ENCODE results near the gene NIPAL1.
"Not testable (repeated sequence)": the region's sequence is repeated elsewhere in the genome, so short reads cannot be mapped to it uniquely, and the experiment has no call there.

NIPAL1 gene

DNA sequence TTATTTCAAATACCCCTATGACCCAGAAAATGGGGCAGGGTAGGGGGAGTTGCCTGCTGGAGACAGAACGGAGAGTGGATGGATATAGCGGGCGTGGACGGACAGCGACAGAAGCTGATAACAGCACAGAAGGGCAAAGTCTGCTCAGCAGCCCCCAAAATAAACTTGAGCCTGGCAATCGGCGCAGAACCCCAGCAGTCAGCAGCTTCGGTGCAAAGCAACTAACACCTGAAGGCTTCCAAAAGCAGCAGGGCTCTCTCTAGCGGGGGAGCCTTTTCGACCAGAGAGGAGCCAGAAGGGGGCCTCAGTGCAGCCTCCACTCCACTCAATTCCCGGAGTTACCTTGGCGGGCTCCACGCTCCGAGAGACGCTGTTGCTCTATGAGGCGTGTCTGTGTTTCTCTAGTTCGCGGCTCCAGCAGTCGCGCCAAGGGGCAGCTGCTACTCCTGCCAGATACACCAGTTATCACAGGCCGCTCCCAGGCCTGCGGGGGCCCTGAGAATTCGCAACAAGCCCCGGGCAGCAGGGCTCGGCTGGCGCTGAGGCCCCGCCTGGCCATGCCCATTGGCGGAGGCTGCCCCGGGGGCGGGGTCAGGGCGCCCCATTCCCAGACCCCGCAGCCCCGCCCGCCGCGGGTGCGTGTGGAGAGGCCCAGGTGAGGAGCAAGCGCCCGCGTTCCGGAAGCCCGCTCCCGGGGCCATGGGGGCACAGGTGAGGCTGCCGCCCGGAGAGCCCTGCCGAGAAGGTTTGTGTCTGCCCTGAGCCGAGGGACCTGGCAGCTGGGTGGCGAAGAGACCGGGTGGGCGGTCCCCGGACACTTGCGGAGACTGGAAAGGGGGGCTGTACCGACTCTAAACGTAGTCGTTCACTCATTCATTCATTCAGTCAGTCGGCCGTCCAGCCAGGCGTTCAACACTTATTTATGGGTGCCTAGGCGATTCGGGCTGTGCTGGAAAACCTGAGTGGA is at the start of gene NIPAL1, which contains the start of gene CNGA1:
Gene NIPAL1, plus strand, starts transcription at position 632 of the 967 bp plus-strand sequence. Its CDS starts 68 bp downstream, at position 700.
Gene CNGA1, minus strand, starts transcription at position 541 of the 967 bp plus-strand sequence. CDS start 63,992 bp downstream, outside the sequence.
- TF ChIP-seq GATA1 (IDR thresholded peaks at IDR 0.05; ENCODE audit: low read depth, low read length) (no peak), POLR2A (IDR thresholded peaks at IDR 0.05; ENCODE audit: low read length) (no peak)
- DNase-seq = peak; percentile 76 to 78

DNA sequence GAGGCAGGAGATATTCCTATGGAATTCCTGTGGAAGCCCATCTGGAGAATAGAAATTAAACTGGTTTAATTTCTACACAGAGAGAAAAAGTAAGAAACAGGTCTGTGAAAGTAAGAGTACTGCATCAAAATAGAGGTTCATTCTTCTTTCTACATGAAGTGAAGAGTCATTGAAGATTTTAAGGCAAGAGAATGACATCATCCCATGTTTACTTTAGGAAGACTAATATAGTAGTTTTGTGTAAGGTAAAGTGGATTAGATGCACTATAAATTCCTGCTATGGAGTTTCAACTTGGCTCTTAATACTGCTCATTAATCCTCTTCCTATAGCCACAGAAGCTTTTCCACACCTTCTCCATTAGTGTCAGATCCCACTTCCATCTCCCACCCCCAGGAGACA is 47.7 kb upstream of the NIPAL1 start:
- no peak for TF ChIP-seq POLR2A (IDR thresholded peaks at IDR 0.05; ENCODE audit: low read length)
- no peak for TF ChIP-seq GATA1 (IDR thresholded peaks at IDR 0.05; ENCODE audit: low read depth, low read length)
- DNase-seq = no peak

DNA sequence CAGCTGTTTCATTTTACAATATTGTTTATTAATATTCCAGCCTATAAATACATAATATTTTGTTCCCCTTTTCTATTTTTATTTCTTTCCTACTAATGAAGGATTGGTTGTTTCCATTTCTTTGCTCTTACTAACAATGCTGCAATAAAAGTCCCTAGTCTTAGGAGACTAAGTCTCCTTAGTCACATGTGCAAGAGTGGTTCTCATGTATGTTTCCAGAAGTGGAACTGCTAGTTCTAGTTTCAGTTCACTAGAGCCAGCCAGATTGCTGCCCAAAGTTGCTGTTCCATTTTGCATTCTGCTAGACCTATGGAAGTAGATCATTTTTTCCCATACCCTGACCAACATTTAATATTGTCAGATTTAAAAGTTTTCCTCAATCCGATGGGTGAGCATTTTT is 44.4 kb upstream of the NIPAL1 start:
- DNase-seq = no peak
- no peak for TF ChIP-seq GATA1 (IDR thresholded peaks at IDR 0.05; ENCODE audit: low read depth, low read length)
- TF ChIP-seq POLR2A (IDR thresholded peaks at IDR 0.05; ENCODE audit: low read length) = no peak

DNA sequence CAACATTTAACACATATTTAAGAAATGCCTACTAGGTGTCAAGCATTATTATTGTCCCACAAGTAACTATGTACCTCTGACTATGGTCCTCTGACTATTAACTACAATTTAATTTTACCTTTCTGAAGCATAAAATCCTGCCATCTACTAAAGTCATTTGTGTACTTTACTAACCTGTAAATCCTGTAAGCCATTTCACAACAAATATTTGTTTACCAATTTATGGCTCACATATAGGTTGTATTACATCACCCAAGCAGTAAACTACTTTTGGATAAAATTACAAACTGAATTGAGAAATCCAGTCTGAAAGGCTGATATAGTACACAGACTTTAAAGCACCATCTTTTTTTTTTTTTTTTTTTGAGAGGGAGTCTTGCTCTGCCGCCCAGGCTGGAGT is 43.9 kb upstream of the NIPAL1 start:
- DNase-seq = no peak
- TF ChIP-seq GATA1 (IDR thresholded peaks at IDR 0.05; ENCODE audit: low read depth, low read length) (no peak), POLR2A (IDR thresholded peaks at IDR 0.05; ENCODE audit: low read length) (no peak)

DNA sequence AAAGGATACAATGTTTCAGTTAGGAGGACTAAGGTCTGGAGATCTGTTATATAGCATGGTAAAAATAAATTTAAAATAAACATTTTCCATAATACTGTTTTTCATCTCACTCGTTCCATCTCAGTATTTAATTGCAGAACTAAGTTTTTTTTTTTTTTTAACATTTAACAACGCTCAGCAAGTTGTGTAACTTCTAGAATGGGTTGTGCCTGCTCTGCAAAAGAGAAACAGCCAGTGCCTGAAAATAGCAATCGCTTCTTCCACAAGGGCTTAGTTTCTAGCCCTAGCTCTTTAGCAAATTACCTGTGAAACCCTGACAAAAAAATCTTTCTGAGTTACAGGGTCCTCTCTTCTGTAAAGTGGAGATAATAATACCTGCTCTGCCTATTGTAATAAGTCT is 42.0 kb upstream of the NIPAL1 start:
- no peak for TF ChIP-seq POLR2A (IDR thresholded peaks at IDR 0.05; ENCODE audit: low read length)
- no peak for TF ChIP-seq GATA1 (IDR thresholded peaks at IDR 0.05; ENCODE audit: low read depth, low read length)

DNA sequence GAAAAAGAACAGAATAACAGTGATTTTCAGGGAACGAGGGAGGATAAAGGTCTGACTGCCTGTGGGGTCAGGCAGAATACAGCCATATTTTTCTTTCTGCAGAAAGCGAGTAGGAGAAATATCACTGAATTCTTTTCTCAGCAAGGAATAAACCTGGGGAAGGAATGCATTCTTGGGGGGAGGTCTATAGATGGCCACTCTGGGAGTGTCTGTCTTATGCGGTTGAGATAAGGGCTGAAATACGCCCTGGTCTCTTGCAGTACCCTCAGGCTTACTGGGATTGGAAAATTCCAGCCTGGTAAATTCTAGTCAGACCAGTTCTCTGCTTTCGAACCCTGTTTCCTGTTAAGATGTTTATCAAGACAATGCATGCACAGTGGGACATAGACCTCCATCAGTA is 26.4 kb upstream of the NIPAL1 start:
- TF ChIP-seq POLR2A (IDR thresholded peaks at IDR 0.05; ENCODE audit: low read length) (no peak), GATA1 (IDR thresholded peaks at IDR 0.05; ENCODE audit: low read depth, low read length) (no peak)
- no peak for DNase-seq

More for the DNA sequence above, 42.0 kb upstream of the NIPAL1 start:
- no peak for DNase-seq

DNA sequence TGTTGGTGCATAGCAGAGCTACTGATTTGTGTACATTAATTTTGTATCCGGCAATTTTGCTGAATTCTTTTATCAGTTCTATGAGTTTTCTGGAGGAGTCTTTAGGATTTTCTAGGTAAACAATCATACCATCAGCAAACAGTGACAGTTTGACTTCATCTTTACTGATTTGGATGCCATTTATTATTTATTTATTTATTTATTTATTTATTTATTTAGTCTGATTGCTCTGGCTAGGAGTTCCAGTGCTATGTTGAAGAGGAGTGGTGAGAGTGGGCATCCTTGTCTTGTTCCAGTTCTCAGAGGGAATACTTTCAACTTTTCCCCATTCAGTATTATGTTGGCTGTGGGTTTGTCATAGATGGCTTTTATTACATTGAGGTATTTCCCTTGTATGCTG is 24.1 kb upstream of the NIPAL1 start:
- DNase-seq = not testable (repeated sequence)

DNA sequence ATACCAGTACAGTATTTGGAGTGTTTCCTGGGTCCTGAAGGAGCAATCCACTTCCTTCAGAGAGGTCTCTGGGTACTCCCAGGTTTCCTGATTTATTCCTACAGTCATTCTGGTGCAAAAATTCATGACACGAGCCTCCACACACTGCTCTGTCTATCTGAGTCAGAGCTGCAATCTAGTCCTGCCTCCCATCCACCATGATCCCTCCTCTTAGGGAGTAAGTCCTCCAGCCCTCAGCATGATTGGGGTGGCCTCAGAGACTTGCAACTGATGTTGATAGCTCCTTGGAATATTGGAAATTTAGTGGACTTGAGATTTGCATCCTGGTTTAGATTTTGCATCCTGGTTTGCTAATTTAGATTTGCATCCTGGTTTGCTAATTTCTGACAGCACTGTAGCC is 20.6 kb upstream of the NIPAL1 start:
- TF ChIP-seq POLR2A (IDR thresholded peaks at IDR 0.05; ENCODE audit: low read length) = no peak
- DNase-seq = no peak

DNA sequence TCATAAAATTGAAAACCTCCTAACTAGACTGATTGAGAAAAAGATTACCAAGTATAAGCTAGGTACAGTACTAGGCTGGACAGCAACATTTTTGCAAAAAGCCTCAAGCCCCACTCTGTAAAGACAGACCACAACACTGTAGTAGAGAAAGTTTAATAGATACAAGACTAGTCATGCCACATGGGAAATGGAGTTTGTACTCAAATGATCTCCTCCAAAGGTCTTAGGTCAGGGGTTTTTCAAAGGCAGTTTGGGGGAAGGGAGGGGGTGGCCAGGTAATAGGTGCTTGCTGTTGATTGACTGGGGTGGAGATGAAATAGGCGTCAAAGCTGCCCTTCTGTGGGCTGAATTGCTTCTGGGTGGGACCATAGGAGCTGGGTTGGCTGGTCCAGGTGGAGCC is 14.3 kb upstream of the NIPAL1 start:
- TF ChIP-seq POLR2A (IDR thresholded peaks at IDR 0.05; ENCODE audit: low read length) (no peak), GATA1 (IDR thresholded peaks at IDR 0.05; ENCODE audit: low read depth, low read length) (no peak)
- DNase-seq = no peak

DNA sequence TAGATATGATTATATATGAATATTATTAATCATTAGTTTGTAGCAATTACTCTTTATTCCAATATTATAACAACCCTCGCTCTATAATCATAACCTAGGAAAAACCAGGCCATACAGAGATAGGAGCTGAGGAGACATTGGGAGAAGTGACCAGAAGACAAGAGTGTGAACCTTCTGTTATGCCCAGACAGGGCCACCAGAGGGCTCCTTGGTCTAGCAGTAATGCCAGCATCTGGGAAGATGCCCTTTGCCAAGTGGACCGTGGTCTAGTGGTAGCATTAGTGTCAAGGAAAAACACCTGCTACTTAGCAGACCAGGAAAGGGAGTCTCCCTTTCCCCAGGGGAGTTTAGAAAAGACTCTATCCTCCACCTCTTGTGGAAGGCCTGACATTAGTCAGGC is 13.0 kb upstream of the NIPAL1 start:
- peak; percentile 9 to 36 for DNase-seq

DNA sequence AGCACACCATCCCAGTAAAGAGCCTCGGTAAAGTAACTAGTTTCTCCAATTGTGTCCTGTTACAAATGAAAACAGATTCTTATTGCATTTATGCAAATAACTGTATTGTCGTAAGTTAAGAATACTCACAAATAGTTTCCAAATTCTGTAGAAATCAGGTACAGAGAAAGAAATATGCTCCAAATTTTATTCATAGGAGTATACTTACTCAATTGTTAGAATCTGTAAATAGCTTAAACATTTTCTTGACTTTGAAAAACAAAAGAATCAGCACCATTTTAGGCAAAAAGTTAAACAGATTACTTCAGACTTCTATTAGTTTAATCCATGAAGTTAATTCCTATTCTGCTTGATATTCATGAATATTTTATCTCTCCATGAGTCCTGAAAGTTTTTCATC is 10.8 kb upstream of the NIPAL1 start:
- no peak for TF ChIP-seq POLR2A (IDR thresholded peaks at IDR 0.05; ENCODE audit: low read length)
- no peak for TF ChIP-seq GATA1 (IDR thresholded peaks at IDR 0.05; ENCODE audit: low read depth, low read length)
- DNase-seq = no peak

DNA sequence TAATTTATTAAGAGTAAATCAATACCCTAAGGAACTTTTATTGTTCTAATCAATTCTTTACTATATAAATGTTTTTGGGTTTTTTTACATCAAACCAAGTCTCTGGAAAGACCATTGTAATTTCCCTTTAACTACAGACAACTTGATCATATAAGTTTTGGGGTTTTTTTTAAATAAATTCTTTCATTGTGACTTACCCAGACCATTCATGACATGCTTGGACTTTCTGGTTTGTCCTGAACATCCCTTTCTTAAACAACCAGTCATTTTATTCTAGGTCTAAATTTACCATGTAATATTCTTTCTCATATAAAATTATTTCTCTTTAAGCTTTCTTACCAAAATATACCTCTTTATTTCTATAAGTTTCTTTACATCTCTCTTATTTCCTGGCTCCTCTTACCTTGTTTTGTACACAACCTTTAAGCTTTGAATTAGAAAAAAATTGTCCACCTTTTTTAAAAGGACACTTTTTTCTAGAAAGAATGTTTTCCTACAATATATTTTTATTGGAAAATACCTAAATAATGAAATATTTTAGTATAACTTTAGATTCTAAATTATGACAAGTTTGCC is 8.5 kb upstream of the NIPAL1 start:
- peak; percentile 26 for DNase-seq
- no peak for TF ChIP-seq POLR2A (IDR thresholded peaks at IDR 0.05; ENCODE audit: low read length)
- no peak for TF ChIP-seq GATA1 (IDR thresholded peaks at IDR 0.05; ENCODE audit: low read depth, low read length)

DNA sequence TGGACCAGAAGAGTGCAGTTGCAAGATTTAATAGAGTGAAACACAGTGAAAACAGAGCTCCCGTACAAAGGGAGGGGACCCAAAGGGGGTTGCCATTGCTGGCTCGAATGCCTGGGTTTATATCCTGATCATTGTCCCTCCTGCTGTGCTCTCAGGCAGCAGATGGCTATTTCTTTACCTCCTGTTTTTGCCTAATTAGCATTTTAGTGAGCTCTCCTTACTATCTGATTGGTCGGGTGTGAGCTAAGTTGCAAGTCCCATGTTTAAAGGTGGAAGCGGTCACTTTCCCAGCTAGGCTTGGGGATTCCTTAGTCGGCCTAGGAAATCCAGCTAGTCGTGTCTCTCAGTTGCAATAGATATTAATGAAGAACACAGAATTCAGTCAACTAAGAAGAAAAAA is 5.7 kb upstream of the NIPAL1 start:
- DNase-seq = not testable (repeated sequence)

DNA sequence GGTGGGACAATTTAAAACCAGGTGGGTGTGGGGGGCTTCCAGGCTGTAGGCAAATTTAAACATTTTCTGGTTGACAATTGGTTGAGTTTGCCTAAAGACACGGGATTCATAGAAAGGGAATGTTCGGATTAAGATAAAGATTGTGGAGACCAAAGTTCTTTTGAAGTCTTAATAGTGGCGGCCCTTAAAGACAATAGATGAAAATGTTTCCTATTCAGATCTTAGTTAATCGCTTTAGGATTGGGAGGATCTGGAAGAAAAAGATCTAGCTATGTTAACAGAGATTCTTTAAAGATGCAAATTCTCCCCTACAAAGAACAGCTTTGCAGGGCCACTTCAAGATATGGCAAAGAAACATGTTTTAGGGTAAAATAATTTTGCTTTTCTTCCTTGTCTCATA is 4.8 kb upstream of the NIPAL1 start:
- TF ChIP-seq POLR2A (IDR thresholded peaks at IDR 0.05; ENCODE audit: low read length) (no peak), GATA1 (IDR thresholded peaks at IDR 0.05; ENCODE audit: low read depth, low read length) (no peak)
- DNase-seq = no peak

DNA sequence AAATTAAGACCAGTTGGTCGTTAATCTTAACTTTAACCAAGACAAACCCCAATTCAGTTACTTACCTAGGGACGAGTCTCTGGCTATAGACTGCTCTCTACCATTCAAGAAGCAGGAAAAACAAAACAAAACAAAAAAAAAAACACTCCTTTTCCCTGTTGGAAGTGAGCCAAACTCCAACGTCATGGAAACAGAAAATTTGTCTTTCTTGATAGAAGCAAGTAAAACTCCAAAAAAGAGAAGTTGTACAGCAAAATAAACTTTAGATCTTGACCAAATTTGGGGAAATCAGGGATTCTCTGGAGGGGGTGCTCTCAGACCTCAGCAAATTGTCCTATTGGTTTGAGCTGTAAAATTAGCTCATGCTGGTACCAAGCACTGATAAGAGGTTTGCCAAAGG is 3.7 kb upstream of the NIPAL1 start:
- TF ChIP-seq POLR2A (IDR thresholded peaks at IDR 0.05; ENCODE audit: low read length) = no peak
- no peak for TF ChIP-seq GATA1 (IDR thresholded peaks at IDR 0.05; ENCODE audit: low read depth, low read length)
- no peak for DNase-seq
